Activated CD4-positive, alpha-beta T cell treated with anti-CD3 and anti-CD28 coated beads, Interleukin-2, Interleukin-6, amounts not matched to agents 100 ng/mL and 50 ng/mL, durations not matched to agents 16 hours and 8 hours (primary cell): Measurements from ENCODE around the gene DUT.

Experiments used
- DNase-seq: peaks from one replicate; pipeline ENCODE4 v3.0.0-alpha.2; 2020

The DUT gene

GRCh38 chr15:48373821-48374451 lies 42.7 kb downstream of the DUT start:
- no peak for DNase-seq

DNA sequence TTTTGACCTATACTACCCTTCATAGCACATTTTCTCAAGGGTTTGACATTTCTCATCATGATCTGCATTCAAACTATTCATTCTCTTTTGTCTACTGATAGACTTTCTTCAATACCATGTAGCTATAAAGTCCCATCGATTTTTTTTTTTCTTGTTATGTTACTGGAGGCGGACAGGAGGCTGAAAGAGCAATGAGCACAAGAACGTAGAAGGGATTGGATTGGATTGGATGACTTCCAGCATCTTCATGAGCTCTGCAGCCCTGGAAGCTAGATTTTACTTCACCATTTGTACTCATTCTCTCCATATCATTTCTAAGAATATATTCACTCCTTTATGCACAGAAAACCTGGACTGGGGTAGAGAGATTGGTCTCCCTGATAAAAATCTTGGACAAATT lies 43.2 kb downstream of the DUT start:
- DNase-seq: no peak

- no peak for DNase-seq
These were observed 44.5 kb downstream of the DUT start for GRCh38 chr15:48375767-48376166.

GRCh38 chr15:48380198-48380597 lies 49.0 kb downstream of the DUT start:
- DNase-seq: no peak

- DNase-seq: no peak
These were observed 50.6 kb downstream of the DUT start for GRCh38 chr15:48381861-48382260.

DNA sequence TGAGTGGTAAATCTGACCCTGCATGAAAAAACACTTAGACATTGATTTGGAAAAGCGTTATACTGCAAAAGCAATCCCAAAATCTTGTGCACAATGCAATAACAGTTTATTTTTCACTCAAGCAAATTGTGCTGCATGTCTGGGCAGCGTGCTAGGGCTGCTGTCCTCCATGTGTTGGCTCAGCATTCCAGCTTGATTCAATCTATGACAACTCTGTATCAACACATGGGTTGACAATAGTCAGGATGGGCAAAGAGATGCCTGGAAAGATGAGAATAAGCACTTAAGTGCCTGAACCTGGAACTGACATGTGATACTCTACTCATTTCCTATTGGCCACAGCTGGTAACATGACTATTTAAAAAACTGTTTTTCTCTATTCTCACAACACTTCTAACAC lies 51.8 kb downstream of the DUT start:
- DNase-seq: no peak

DNA sequence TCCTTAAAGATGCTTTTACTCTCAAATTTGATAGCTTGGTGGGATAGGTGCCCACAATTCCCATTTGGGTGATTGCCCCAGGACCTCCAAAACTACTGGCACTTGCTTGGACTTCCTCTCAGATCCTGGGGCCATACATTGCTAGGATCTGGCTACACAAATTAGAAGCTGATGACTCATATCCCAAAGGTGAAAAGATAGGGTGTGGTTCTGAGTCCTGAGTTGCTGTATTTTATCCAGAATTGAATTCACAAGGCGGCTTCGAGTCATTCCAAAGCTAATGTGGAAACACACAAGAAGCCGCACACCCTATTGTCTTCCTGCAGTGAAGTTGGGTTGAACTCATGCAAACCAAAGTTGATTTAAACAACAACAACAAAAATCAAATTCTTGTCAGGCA lies 53.4 kb downstream of the DUT start:
- DNase-seq: no peak

GRCh38 chr15:48385031-48385830 lies 54.0 kb downstream of the DUT start:
- DNase-seq: no peak

- DNase-seq: no peak
These were observed 57.0 kb downstream of the DUT start for GRCh38 chr15:48388016-48388851.

GRCh38 chr15:48388910-48389309 lies 57.7 kb downstream of the DUT start:
- DNase-seq: no peak

DNA sequence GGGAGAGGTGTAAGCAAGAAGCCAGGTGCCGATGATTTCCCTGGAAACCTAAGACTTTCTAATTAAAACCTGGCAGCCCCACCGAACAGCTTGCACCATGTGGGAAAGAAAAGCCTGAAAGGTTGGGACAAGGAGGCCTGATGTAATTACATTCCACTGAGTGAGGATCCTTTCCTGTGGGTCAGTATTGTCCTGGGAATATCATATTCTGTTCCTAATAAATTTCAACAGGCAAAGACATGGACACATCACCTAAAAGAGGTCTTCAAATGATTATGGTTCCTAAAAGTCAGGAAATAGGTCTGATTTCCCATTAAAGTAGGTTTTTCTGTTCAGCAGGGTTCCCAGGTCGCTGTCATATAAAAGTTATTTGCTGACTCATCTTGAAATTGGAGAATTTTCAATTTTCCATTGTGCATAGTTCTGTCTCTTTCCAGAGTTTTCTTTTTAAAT lies 58.5 kb downstream of the DUT start:
- DNase-seq: no peak

GRCh38 chr15:48391950-48392349 lies 60.7 kb downstream of the DUT start:
- DNase-seq: no peak

DNA sequence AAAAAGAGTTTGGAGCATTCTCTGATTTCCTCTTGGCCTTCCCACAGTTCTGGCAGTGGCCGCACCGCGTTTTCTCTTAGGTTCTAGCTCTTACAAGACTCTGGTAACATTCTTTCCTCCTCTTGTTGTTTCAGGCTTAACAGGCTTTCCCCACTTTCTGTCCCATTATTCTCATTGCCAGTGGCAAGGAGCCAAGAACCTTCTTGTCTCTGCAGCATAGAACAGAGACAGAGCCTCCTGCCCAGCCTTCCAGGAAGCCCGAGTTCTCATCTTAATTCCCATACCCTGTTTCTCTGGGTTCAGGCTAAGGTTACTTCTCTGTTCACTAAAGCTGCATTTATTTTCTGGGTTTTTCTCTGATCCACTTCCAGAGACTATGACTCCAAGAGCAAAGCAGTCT lies 61.1 kb downstream of the DUT start:
- DNase-seq: no peak
